ENCODE measurements around the gene MAST3.

DNA sequence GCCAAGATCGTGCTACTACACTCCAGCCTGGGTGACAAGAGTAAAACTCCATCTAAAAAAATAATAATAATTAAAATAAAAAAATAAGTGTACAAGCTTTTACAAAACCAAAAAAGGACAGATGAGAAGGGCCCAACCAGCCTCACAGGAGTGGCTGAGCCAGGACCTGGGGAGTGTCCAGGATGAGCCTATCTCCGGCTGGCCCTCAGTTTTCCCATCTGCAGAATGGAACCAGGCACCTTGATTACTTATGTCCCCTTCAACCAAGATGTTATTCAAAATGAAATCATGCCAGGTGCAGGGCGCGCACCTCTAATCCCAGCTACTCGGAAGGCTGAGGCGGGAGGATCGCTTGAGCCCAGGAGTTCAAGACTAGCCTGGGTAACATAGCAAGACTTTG lies 66.5 kb downstream of the MAST3 start:
- TF ChIP-seq, protein P1, sequence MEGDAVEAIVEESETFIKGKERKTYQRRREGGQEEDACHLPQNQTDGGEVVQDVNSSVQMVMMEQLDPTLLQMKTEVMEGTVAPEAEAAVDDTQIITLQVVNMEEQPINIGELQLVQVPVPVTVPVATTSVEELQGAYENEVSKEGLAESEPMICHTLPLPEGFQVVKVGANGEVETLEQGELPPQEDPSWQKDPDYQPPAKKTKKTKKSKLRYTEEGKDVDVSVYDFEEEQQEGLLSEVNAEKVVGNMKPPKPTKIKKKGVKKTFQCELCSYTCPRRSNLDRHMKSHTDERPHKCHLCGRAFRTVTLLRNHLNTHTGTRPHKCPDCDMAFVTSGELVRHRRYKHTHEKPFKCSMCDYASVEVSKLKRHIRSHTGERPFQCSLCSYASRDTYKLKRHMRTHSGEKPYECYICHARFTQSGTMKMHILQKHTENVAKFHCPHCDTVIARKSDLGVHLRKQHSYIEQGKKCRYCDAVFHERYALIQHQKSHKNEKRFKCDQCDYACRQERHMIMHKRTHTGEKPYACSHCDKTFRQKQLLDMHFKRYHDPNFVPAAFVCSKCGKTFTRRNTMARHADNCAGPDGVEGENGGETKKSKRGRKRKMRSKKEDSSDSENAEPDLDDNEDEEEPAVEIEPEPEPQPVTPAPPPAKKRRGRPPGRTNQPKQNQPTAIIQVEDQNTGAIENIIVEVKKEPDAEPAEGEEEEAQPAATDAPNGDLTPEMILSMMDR (conservative IDR thresholded peaks at IDR 0.05) = no peak
- no peak for TF ChIP-seq ZFX (IDR thresholded peaks at IDR 0.05)
